ENCODE results near the gene MLH1. TPM values are rescaled to one million over a fixed set of nuclear protein-coding genes. Genes with fewer than 3 reads are reported as not detected.
"Not testable (repeated sequence)": the region's sequence is repeated elsewhere in the genome, so short reads cannot be mapped to it uniquely, and the experiment has no call there.

MLH1 gene
- total RNA-seq, 1 experiment from 2014 or later, result 51.0 TPM

GRCh38 chr3:36957862-36958686 lies 35.2 kb upstream of the MLH1 start:
- CTCF ChIA-PET, result interaction anchor here (0.5 to 2.3 kb wide), 17 partner anchors 10 to 227 kb away, joined by 3 to 75 read pairs (median 4); partner anchors contain the start of genes EPM2AIP1, MLH1 and TRANK1
- no peak for DNase-seq
- peak overlapping the region; percentile 4; the same call in 1 of the 2 replicates for H3K4me3 ChIP-seq (ENCODE audit: low read depth, low read length)

GRCh38 chr3:36959821-36960220 lies 33.5 kb upstream of the MLH1 start:
- H3K4me3 ChIP-seq (ENCODE audit: low read depth, low read length), result no peak overlapping the region
- Mint-ChIP-seq H3K36me3 (ENCODE audit: insufficient read depth, unreplicated experiment) (peaks cover 7% of the 10 kb centered on the region), H3K9me3 (ENCODE audit: unreplicated experiment) (peaks cover 9% of the 10 kb centered on the region), H3K27ac (ENCODE audit: unreplicated experiment) (no peak overlapping the region), H3K4me3 (ENCODE audit: unreplicated experiment) (no peak overlapping the region), H3K4me1 (ENCODE audit: low read depth, unreplicated experiment) (peaks cover 22% of the 10 kb centered on the region), H3K27me3 (ENCODE audit: insufficient read depth, unreplicated experiment) (no peaks in the 10 kb centered on the region)
- peaks cover 18% of the 10 kb centered on the region for H3K4me1 ChIP-seq
- H3K36me3 ChIP-seq (ENCODE audit: control insufficient read depth, insufficient read depth, low read length), result no peaks in the 10 kb centered on the region
- ChIA-PET CTCF (interaction anchor here (0.7 to 2.3 kb wide), 4 partner anchors 10 to 51 kb away, joined by 4 to 22 read pairs (median 7); partner anchors contain the start of genes EPM2AIP1 and MLH1), POLR2A (interaction anchor here (3.1 kb wide), 1 partner anchor 33 kb away, joined by 20 read pairs; the partner anchor contains the start of genes EPM2AIP1 and MLH1)
- H3K27me3 ChIP-seq (replicated peaks; ENCODE audit: control insufficient read depth, insufficient read depth, low read length), result no peaks in the 10 kb centered on the region
- intact Hi-C loops (cut with micrococcal nuclease; ENCODE audit: unreplicated experiment), result loop anchor here (2.0 kb wide), 2 partner anchors 27 to 47 kb away; no protein-coding TSS in a partner anchor
- H3K9me3 ChIP-seq, result no peaks in the 10 kb centered on the region
- no peak for DNase-seq
- no TSS peak for BruUV-seq (replicated peaks)
- no peak for TF ChIP-seq CTCF (IDR thresholded peaks at IDR 0.05; ENCODE audit: insufficient read depth in 1 of 2, low read depth in 1 of 2, low read length in 1 of 2, severe bottlenecking in 1 of 2, unreplicated experiment in 1 of 2)

More at GRCh38 chr3:36957862-36958686, 35.2 kb upstream of the MLH1 start:
- Mint-ChIP-seq H3K4me3 (ENCODE audit: unreplicated experiment) (peak overlapping the region; percentile 70), H3K27me3 (ENCODE audit: insufficient read depth, unreplicated experiment) (no peaks in the 10 kb centered on the region), H3K9me3 (ENCODE audit: unreplicated experiment) (no peaks in the 10 kb centered on the region), H3K27ac (ENCODE audit: unreplicated experiment) (peak overlapping the region; percentile 91), H3K36me3 (ENCODE audit: insufficient read depth, unreplicated experiment) (peaks cover 7% of the 10 kb centered on the region), H3K4me1 (ENCODE audit: low read depth, unreplicated experiment) (peaks cover 26% of the 10 kb centered on the region)
- TF ChIP-seq CTCF (IDR thresholded peaks at IDR 0.05; ENCODE audit: insufficient read depth in 1 of 2, low read depth in 1 of 2, low read length in 1 of 2, severe bottlenecking in 1 of 2, unreplicated experiment in 1 of 2), result no peak
- H3K9me3 ChIP-seq, result no peaks in the 10 kb centered on the region
- H3K36me3 ChIP-seq (ENCODE audit: control insufficient read depth, insufficient read depth, low read length), result no peaks in the 10 kb centered on the region
- no peaks in the 10 kb centered on the region for H3K27me3 ChIP-seq (replicated peaks; ENCODE audit: control insufficient read depth, insufficient read depth, low read length)
- H3K4me1 ChIP-seq, result peaks cover 25% of the 10 kb centered on the region
- BruUV-seq (replicated peaks), result no TSS peak
- POLR2A ChIA-PET, result interaction anchor here (0.6 to 3.1 kb wide), 2 partner anchors 35 to 54 kb away, joined by 5 to 20 read pairs; partner anchors contain the start of genes EPM2AIP1 and MLH1
- intact Hi-C loops (cut with micrococcal nuclease; ENCODE audit: unreplicated experiment), result loop anchor here (1.0 to 2.0 kb wide), 7 partner anchors 14 to 229 kb away; no protein-coding TSS in a partner anchor

GRCh38 chr3:36960502-36960901 lies 32.8 kb upstream of the MLH1 start:
- Histone ChIP-seq H3K36me3 (ENCODE audit: control insufficient read depth, insufficient read depth, low read length) (no peaks in the 10 kb centered on the region), H3K4me3 (ENCODE audit: low read depth, low read length) (no peak overlapping the region), H3K9me3 (no peaks in the 10 kb centered on the region), H3K27me3 (replicated peaks; ENCODE audit: control insufficient read depth, insufficient read depth, low read length) (no peaks in the 10 kb centered on the region), H3K4me1 (peaks cover 20% of the 10 kb centered on the region)
- Mint-ChIP-seq H3K27ac (ENCODE audit: unreplicated experiment) (no peak overlapping the region), H3K9me3 (ENCODE audit: unreplicated experiment) (peaks cover 9% of the 10 kb centered on the region), H3K27me3 (ENCODE audit: insufficient read depth, unreplicated experiment) (no peaks in the 10 kb centered on the region), H3K4me1 (ENCODE audit: low read depth, unreplicated experiment) (peaks cover 22% of the 10 kb centered on the region), H3K4me3 (ENCODE audit: unreplicated experiment) (no peak overlapping the region), H3K36me3 (ENCODE audit: insufficient read depth, unreplicated experiment) (peaks cover 12% of the 10 kb centered on the region)
- no TSS peak for BruUV-seq (replicated peaks)
- no peak for DNase-seq
- intact Hi-C loops (cut with micrococcal nuclease; ENCODE audit: unreplicated experiment), result no loop called here
- ChIA-PET POLR2A (interaction anchor here (3.1 kb wide), 1 partner anchor 32 kb away, joined by 20 read pairs; the partner anchor contains the start of genes EPM2AIP1 and MLH1), CTCF (interaction anchor here (0.7 kb wide), 1 partner anchor 52 kb away, joined by 4 read pairs; no protein-coding TSS in a partner anchor)
- no peak for TF ChIP-seq CTCF (IDR thresholded peaks at IDR 0.05; ENCODE audit: insufficient read depth in 1 of 2, low read depth in 1 of 2, low read length in 1 of 2, severe bottlenecking in 1 of 2, unreplicated experiment in 1 of 2)

GRCh38 chr3:36963008-36963407 lies 30.3 kb upstream of the MLH1 start:
- DNase-seq; POLR2A ChIA-PET; H3K36me3 Mint-ChIP-seq (ENCODE audit: insufficient read depth, unreplicated experiment); H3K4me3 ChIP-seq (ENCODE audit: low read depth, low read length); CTCF ChIA-PET; H3K9me3 ChIP-seq; H3K27ac Mint-ChIP-seq (ENCODE audit: unreplicated experiment); BruUV-seq (replicated peaks); H3K9me3 Mint-ChIP-seq (ENCODE audit: unreplicated experiment); H3K27me3 Mint-ChIP-seq (ENCODE audit: insufficient read depth, unreplicated experiment); H3K4me3 Mint-ChIP-seq (ENCODE audit: unreplicated experiment); H3K27me3 ChIP-seq (replicated peaks; ENCODE audit: control insufficient read depth, insufficient read depth, low read length); H3K36me3 ChIP-seq (ENCODE audit: control insufficient read depth, insufficient read depth, low read length); intact Hi-C loops (cut with micrococcal nuclease; ENCODE audit: unreplicated experiment): not testable (repeated sequence)
- peaks cover 17% of the 10 kb centered on the region for H3K4me1 Mint-ChIP-seq (ENCODE audit: low read depth, unreplicated experiment)
- H3K4me1 ChIP-seq, result peaks cover 21% of the 10 kb centered on the region

Data from Caco-2 (cell line).